Stomach (tissue), 4 donors: ENCODE results near the gene REG1A.

Experiments used
- EP300 ChIP-seq: sonication (generic); formaldehyde crosslinking; IDR thresholded peaks from one replicate; pipeline ENCODE4 v1.6.1; 2017; ENCODE audit warnings: antibody characterized with exemption
- POLR2A ChIP-seq, 4 donors: fragments of 450-650 bp; IDR thresholded peaks; one replicate each; pipeline ENCODE4 v1.6.1; 2016; ENCODE audit warnings: antibody characterized with exemption in 4 of 4, control low read depth in 2 of 4, mild to moderate bottlenecking in 1 of 4, moderate library complexity in 1 of 4
- POLR2AphosphoS5 ChIP-seq, 3 donors: sonication (generic); formaldehyde crosslinking; IDR thresholded peaks; one replicate each; pipeline ENCODE4 v1.6.1; 2016; ENCODE audit warnings: antibody characterized with exemption in 3 of 3
- TF ChIP-seq, protein P1 (sequence below), 7 experiments: fragments of 450-650 bp in 4 of 7; fragments of 200-600 bp in 3 of 7; sonication (generic) in 3 of 7; IDR thresholded peaks; one replicate each; pipeline ENCODE4 v1.5.1; 2016 to 2019; ENCODE audit warnings: antibody characterized with exemption in 7 of 7, control low read depth in 2 of 7, mild to moderate bottlenecking in 1 of 7

DNA sequence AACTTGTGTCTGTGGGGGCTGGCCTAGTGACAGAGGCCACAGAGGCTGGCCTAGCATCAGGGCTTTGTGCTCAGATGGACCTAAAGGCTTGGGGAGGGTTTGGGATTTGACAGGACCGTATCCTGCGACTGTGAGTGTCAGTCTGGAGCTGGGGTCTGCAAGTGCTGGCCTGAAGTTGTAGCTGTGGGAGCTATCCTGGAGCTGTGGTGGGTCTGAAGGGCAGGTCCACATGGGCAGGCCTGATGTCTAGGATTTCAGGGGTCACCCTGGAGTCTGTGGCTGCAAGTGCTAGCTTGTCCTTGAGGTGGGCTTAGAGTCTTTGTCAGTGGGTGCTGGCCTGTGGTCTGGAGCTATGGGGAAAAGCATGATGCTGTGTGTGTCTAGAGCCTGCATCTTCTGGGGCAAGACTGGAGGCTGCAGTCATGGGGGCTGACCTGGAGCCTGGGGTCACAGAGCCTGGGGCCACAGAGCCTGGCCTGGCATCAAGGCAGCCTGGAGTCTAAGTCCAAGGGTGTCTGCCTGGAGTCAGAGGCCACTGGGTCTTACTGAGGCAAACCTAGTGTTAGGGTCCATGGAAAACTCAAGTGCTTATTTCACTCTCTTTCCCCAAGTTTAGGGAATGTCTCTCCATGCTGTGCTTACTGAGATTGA, 35.7 kb downstream of the REG1A start:
- TF ChIP-seq, protein P1, sequence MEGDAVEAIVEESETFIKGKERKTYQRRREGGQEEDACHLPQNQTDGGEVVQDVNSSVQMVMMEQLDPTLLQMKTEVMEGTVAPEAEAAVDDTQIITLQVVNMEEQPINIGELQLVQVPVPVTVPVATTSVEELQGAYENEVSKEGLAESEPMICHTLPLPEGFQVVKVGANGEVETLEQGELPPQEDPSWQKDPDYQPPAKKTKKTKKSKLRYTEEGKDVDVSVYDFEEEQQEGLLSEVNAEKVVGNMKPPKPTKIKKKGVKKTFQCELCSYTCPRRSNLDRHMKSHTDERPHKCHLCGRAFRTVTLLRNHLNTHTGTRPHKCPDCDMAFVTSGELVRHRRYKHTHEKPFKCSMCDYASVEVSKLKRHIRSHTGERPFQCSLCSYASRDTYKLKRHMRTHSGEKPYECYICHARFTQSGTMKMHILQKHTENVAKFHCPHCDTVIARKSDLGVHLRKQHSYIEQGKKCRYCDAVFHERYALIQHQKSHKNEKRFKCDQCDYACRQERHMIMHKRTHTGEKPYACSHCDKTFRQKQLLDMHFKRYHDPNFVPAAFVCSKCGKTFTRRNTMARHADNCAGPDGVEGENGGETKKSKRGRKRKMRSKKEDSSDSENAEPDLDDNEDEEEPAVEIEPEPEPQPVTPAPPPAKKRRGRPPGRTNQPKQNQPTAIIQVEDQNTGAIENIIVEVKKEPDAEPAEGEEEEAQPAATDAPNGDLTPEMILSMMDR (IDR thresholded peaks at IDR 0.05), result no peak
- no peak for TF ChIP-seq POLR2A (IDR thresholded peaks at IDR 0.05)
- no peak for TF ChIP-seq POLR2AphosphoS5 (IDR thresholded peaks at IDR 0.05)
- TF ChIP-seq EP300, result no peak
